Ovary (tissue), 3 donors: ENCODE measurements around the gene BTN1A1.

Experiments
- EP300 ChIP-seq: sonication (generic); formaldehyde crosslinking; IDR thresholded peaks from one replicate; pipeline ENCODE4 v1.6.1; 2017; ENCODE audit warnings: antibody characterized with exemption
- POLR2A ChIP-seq: fragments of 450-650 bp; IDR thresholded peaks from one replicate; pipeline ENCODE4 v1.6.1; 2017; ENCODE audit warnings: antibody characterized with exemption, mild to moderate bottlenecking, moderate library complexity
- TF ChIP-seq, protein P1 (sequence below), 3 donors: fragments of 450-650 bp in 2 of 3; fragments of 200-600 bp in 1 of 3; IDR thresholded peaks; one replicate each; pipeline versions ENCODE4 v1.5.1 to v1.8.0; 2016 to 2022; ENCODE audit warnings: antibody characterized with exemption in 3 of 3, mild to moderate bottlenecking in 1 of 3
- donor health status: DM: no; HTN: no; CAD: no.

DNA sequence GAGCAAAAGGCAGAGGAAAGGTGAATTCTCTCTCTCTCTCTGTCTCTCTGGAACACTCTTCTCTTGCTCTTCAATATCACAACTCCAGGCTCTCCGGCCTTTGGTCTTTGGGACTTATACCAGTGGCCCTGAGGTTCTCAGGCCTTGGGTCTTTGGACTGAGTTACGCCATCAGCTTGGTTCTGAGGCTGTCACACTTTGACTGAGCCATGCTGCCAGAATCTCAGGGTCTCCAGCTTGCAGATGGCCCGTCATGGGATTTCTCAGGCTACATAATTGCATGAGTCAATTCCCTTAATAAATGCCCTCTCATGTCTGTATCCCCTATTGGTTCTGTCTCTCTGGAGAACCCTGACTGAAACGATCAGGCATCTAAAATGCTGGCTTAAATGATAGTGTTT is 29.5 kb upstream of the BTN1A1 start:
- TF ChIP-seq, protein P1, sequence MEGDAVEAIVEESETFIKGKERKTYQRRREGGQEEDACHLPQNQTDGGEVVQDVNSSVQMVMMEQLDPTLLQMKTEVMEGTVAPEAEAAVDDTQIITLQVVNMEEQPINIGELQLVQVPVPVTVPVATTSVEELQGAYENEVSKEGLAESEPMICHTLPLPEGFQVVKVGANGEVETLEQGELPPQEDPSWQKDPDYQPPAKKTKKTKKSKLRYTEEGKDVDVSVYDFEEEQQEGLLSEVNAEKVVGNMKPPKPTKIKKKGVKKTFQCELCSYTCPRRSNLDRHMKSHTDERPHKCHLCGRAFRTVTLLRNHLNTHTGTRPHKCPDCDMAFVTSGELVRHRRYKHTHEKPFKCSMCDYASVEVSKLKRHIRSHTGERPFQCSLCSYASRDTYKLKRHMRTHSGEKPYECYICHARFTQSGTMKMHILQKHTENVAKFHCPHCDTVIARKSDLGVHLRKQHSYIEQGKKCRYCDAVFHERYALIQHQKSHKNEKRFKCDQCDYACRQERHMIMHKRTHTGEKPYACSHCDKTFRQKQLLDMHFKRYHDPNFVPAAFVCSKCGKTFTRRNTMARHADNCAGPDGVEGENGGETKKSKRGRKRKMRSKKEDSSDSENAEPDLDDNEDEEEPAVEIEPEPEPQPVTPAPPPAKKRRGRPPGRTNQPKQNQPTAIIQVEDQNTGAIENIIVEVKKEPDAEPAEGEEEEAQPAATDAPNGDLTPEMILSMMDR (IDR thresholded peaks at IDR 0.05) = no peak
- TF ChIP-seq EP300 (no peak), POLR2A (no peak)
